Adrenal gland (tissue), 12 donors: Measurements from ENCODE around the gene LMLN. TPM values are rescaled to one million over a fixed set of nuclear protein-coding genes. Genes with fewer than 3 reads are reported as not detected.

Source experiments
- DNase-seq, 7 donors: peaks; one replicate each; pipeline ENCODE4 v3.0.0-alpha.2; 2019 to 2020
- H3K27ac ChIP-seq, 5 donors: fragments of 200-600 bp; sonication (generic) in 4 of 5; 1 replicate in 3 of 5; 2 replicates in 2 of 5; pipeline versions ENCODE4 v1.5.1 to v1.8.0; 2016 to 2020; ENCODE audit warnings: mild to moderate bottlenecking in 1 of 5
- H3K27me3 ChIP-seq: fragments of 200-600 bp; 2 replicates; pipeline ENCODE4 v1.8.0; 2021
- H3K36me3 ChIP-seq, 2 donors: fragments of 200-600 bp; replicated peaks in 1 of 2; 1 replicate in 1 of 2; 2 replicates in 1 of 2; pipeline versions ENCODE4 v1.5.1 to v1.8.0; 2018 to 2022
- H3K4me1 ChIP-seq, 2 donors: fragments of 200-600 bp; replicated peaks in 1 of 2; 1 replicate in 1 of 2; 2 replicates in 1 of 2; pipeline versions ENCODE4 v1.5.1 to v1.8.0; 2018 to 2021
- H3K4me3 ChIP-seq, 4 donors: fragments of 200-600 bp; sonication (generic) in 3 of 4; one replicate each; pipeline ENCODE4 v1.5.1; 2016 to 2018
- H3K9me3 ChIP-seq, 3 donors: fragments of 200-600 bp; sonication (generic) in 1 of 3; replicated peaks in 1 of 3; 1 replicate in 2 of 3; 2 replicates in 1 of 3; pipeline versions ENCODE4 v1.5.1 to v1.8.0; 2016 to 2021
- CTCF ChIP-seq, 6 experiments: fragments of 450-650 bp in 4 of 6; fragments of 200-600 bp in 2 of 6; sonication (generic) in 1 of 6; IDR thresholded peaks; 1 replicate in 5 of 6; 2 replicates in 1 of 6; pipeline versions ENCODE4 v1.5.1 to v1.8.0; 2016 to 2021; ENCODE audit warnings: antibody characterized with exemption in 6 of 6, mild to moderate bottlenecking in 2 of 6, moderate library complexity in 1 of 6
- POLR2A ChIP-seq, 2 donors: fragments of 450-650 bp; IDR thresholded peaks; one replicate each; pipeline ENCODE4 v1.6.1; 2017; ENCODE audit warnings: antibody characterized with exemption in 2 of 2, mild to moderate bottlenecking in 2 of 2, moderate library complexity in 1 of 2
- WGBS, 4 donors: extraction: QIAGEN DNeasy Blood & Tissue Kit in 2 of 4; methylation state at CpG; one replicate each; pipeline versions ENCODE4 v1.1.5 to v1.1.7; 2013 to 2017; 5-methylcytosine and 5-hydroxymethylcytosine counted together
- intact Hi-C, 2 donors: fragments of 100-400 bp; cut with DNase I; formaldehyde crosslinking; loops; one replicate each; pipeline versions ENCODE4 v1.14.1 to v1.15.0; 2022 to 2023
- polyA plus RNA-seq, 3 donors: library from polyadenylated mRNA; stranded (reverse); fragments of 200-250 nt in 2 of 3; fragments of 350-450 nt in 1 of 3; fragmentation: Illumina TruSeq in 1 of 3; extraction: RNeasy Lipid Tissue Mini Kit (QIAGEN cat#74804) in 1 of 3; gene quantifications; one replicate each; pipeline ENCODE4 v1.2.3, GENCODE V29; 2013 to 2014
- total RNA-seq, 9 donors: library from RNA; depleted of rRNA in 4 of 9; stranded (reverse); fragments of >200 nt in 4 of 9; fragments of 120-200 nt in 1 of 9; fragmentation: NEBNext Ultra II Directional in 1 of 9; extraction: Animal tissue kit (Norgen Biotek cat#: 25700) in 1 of 9; gene quantifications; one replicate each; pipeline versions ENCODE4 v1.1.0 to v1.2.4, GENCODE V29; 2013 to 2023
- donor health status: healthy with polysubstance abuse.
- donor health status: Bipolar disorder and iron deficiency.
- donor health status: DM: yes; HTN: yes; CAD: no.
- donor health status: DM: no; HTN: no; CAD: no.
- donor health status: DM: no; HTN: no; CAD: no.
- donor health status: DM: yes; HTN: yes; CAD: no.

Gene LMLN
- total and polyA plus RNA-seq, 12 donors: 3.0 to 11.2 (median 6.4) TPM

- TF ChIP-seq CTCF (IDR thresholded peaks at IDR 0.05) (no peak), POLR2A (IDR thresholded peaks at IDR 0.05) (no peak)
- Histone ChIP-seq H3K4me1 (no peaks in the 10 kb centered on the region), H3K36me3 (no peaks in the 10 kb centered on the region), H3K27me3 (no peaks in the 10 kb centered on the region), H3K9me3 (no peaks in the 10 kb centered on the region), H3K4me3 (no peak overlapping the region), H3K27ac (no peak overlapping the region)
- 75 to 84% (median 77%) methylated on average over 1 of the region's 1 CpG for WGBS, 4 donors
- no peak for DNase-seq
- intact Hi-C loops: no loop called here
These were observed 14.0 kb downstream of the LMLN start for GRCh38 chr3:197974016-197974415.

- no peaks in the 10 kb centered on the region for H3K27me3 ChIP-seq
- intact Hi-C loops: no loop called here
- no peak for DNase-seq
These were observed 15.3 kb downstream of the LMLN start for GRCh38 chr3:197975311-197975710.

DNA sequence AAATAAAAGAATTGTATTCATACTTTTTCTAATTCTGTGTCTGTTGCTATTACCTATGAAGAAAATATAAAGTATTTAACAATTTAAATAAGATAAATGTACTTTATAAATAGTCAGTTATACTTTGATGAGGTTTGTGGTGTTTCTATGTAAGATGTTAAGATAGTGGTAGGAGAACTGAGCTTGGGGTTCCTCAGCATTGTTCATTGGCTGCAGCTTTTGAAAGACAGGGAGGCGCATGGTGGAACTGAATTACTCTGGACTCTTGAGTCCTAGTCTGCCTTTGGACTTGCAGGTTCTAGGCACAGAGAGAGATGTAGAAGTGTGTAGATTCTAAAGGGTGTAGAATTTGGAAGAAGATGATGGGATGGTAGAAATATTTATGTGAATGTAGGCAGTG is 23.1 kb downstream of the LMLN start:
- no peaks in the 10 kb centered on the region for H3K36me3 ChIP-seq
- DNase-seq: no peak
- H3K4me1 ChIP-seq: no peaks in the 10 kb centered on the region
- no peaks in the 10 kb centered on the region for H3K27me3 ChIP-seq
- no peak overlapping the region for H3K4me3 ChIP-seq
- no peak for TF ChIP-seq POLR2A (IDR thresholded peaks at IDR 0.05)
- no peak for TF ChIP-seq CTCF (IDR thresholded peaks at IDR 0.05)
- no peaks in the 10 kb centered on the region for H3K9me3 ChIP-seq
- intact Hi-C loops: no loop called here
- WGBS, 4 donors: 94 to 100% (median 100%) methylated on average over 1 of the region's 1 CpG
- H3K27ac ChIP-seq: no peak overlapping the region

More at GRCh38 chr3:197975311-197975710, 15.3 kb downstream of the LMLN start:
- no peak overlapping the region for H3K27ac ChIP-seq
- no peak overlapping the region for H3K4me3 ChIP-seq
- H3K36me3 ChIP-seq: no peaks in the 10 kb centered on the region
- H3K9me3 ChIP-seq: no peaks in the 10 kb centered on the region
- no peak for TF ChIP-seq POLR2A (IDR thresholded peaks at IDR 0.05)
- TF ChIP-seq CTCF (IDR thresholded peaks at IDR 0.05): no peak
- WGBS, 4 donors: 94 to 98% (median 96%) methylated on average over 8 of the region's 8 CpGs
- no peaks in the 10 kb centered on the region for H3K4me1 ChIP-seq

DNA sequence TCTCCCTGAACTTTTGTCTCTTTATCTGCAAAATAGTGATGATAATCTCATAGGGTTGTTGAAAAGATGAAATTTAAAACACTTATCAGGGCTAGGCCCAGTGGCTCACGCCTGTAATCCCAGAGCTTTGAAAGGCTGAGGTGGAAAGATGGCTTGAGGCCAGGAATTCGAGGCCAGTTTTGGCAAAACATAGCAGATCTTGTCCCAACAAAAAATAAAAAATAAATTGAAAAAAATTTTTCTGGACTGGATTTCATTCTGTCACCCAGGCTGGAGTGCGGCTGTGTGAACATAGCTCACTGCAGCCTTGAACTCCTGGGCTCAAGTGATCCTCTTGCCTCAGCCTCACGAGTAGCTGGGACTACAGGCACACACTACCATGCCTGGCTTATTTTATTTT is 29.6 kb downstream of the LMLN start:
- DNase-seq: peak; percentile 50 to 85 (median 78)
- TF ChIP-seq CTCF (IDR thresholded peaks at IDR 0.05) (no peak), POLR2A (IDR thresholded peaks at IDR 0.05) (no peak)
- H3K27ac ChIP-seq: peak overlapping the region in 2 of 5 donors; percentile 5 to 24
- H3K36me3 ChIP-seq: peaks cover 0 to 9% of the 10 kb centered on the region in 2 donors
- intact Hi-C loops: no loop called here
- H3K27me3 ChIP-seq: no peaks in the 10 kb centered on the region
- H3K4me3 ChIP-seq: no peak overlapping the region
- 30 to 42% (median 36%) methylated on average over 4 of the region's 4 CpGs for WGBS, 4 donors
- H3K4me1 ChIP-seq: peaks cover 0 to 11% of the 10 kb centered on the region in 2 donors
- H3K9me3 ChIP-seq: no peaks in the 10 kb centered on the region
